Fibroblast of mammary gland (primary cell): ENCODE results near the gene PARK7.
"Not testable (repeated sequence)": the region's sequence is repeated elsewhere in the genome, so short reads cannot be mapped to it uniquely, and the experiment has no call there.

Experiments used
- DNase-seq: peaks from one replicate; pipeline ENCODE4 v3.0.0-alpha.2; 2010; ENCODE audit warnings: low read depth
- H3K4me3 ChIP-seq: 2 replicates; pipeline ENCODE4 v1.5.1; 2011; ENCODE audit warnings: low read depth, mild to moderate bottlenecking, low read length, moderate library complexity; ENCODE audit not compliant: control insufficient read depth
- CTCF ChIP-seq: conservative IDR thresholded peaks from 2 replicates; pipeline ENCODE4 v1.5.1; 2011; ENCODE audit warnings: low read depth, low read length, inconsistent platforms; ENCODE audit not compliant: control insufficient read depth, insufficient read depth

Gene PARK7

GRCh38 chr1:7943251-7943650, 18.3 kb upstream of the PARK7 start:
- no peak for TF ChIP-seq CTCF
- no peak for DNase-seq
- H3K4me3 ChIP-seq = no peak overlapping the region

DNA sequence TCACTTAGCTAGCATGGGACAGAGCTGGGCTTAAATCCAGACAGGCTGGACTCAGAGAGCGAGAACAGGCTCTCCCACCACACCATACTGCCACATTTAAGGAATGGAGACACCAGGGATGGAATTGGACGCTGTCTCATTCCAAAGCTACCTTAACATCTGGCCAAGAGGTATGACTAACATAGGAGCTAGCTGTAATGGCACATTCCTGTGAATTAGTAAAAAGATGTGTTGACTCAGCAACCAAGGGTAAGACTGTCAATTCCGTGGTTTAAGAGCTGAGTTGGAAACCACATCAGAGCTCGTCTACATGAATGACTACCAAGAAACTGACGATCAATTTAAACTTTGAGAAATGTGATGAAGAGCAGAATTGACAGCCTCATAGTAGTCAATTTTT, 12.6 kb upstream of the PARK7 start:
- DNase-seq = peak; percentile 91

DNA sequence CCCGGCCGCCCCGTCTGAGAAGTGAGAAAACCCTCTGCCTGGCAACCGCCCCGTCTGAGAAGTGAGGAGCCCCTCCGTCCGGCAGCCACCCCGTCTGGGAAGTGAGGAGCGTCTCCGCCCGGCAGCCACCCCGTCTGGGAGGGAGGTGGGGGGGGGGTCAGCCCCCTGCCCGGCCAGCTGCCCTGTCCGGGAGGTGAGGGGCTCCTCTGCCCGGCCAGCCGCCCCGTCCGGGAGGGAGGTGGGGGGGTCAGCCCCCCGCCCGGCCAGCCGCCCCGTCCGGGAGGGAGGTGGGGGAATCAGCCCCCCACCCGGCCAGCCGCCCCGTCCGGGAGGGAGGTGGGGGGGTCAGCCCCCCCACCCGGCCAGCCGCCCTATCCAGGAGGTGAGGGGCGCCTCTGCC, 8.7 kb upstream of the PARK7 start:
- DNase-seq, H3K4me3 ChIP-seq: not testable (repeated sequence)

More for the DNA sequence above, 12.6 kb upstream of the PARK7 start:
- no peak overlapping the region for H3K4me3 ChIP-seq
- TF ChIP-seq CTCF = no peak

- H3K4me3 ChIP-seq = peak overlapping the region; percentile 69
- DNase-seq = peak; percentile 78
- no peak for TF ChIP-seq CTCF
Measured at GRCh38 chr1:7953850-7954609, 7.5 kb upstream of the PARK7 start.

- DNase-seq = no peak
- no peak for TF ChIP-seq CTCF
- peak overlapping the region; percentile 69 for H3K4me3 ChIP-seq
Measured at GRCh38 chr1:7954683-7955082, 6.8 kb upstream of the PARK7 start.

DNA sequence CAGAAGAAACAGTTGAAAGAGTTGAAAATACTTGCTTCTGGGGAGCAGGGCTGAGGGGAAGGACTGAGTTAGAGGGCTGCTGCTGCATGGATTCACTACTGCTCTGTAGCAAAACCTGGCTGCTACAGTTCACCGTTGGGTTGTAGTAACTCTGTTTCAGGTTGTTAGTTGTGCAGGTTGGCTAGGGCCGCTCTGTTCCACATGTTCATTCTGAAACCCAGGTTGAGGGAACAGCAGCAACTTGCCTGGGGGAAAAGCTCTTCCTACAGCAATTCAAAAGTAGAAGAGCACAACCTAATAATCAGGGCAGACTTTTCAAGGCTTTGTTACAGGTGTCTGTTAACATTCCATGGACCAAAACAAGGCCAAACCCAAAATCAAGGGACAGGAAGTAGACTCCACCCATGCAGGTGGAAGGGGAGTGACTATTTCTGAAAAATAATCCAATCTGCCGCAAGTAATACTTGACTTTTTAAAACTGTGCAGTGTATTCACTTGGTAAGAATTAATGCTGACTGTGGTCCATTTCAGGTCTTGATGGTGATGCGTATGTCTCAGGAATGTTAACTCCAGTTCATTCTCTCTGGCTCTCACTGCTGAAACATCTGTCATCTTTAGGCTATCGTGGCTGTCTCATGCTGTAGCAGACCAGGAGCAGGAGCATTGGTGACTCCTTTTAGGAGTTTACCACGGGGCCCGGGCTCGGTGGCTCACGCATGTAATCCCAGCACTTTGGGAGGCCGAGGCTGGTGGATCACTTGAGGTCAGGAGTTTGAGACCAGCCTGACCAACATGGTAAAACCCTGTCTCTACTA, 5.1 kb upstream of the PARK7 start:
- DNase-seq = peak; percentile 60
- no peak for TF ChIP-seq CTCF
- H3K4me3 ChIP-seq = no peak overlapping the region

GRCh38 chr1:7960165-7960564, 1.3 kb upstream of the PARK7 start:
- no peak for DNase-seq
- no peak overlapping the region for H3K4me3 ChIP-seq
- no peak for TF ChIP-seq CTCF
